ENCODE data around the gene TMEM267. TPM values are rescaled to one million over a fixed set of nuclear protein-coding genes. Genes with fewer than 3 reads are reported as not detected.
A peak's percentile ranks its signal among the peaks of the same experiment; 100 is the strongest.

TMEM267 gene
- total and polyA plus RNA-seq, 2 of the 8 experiments (the other 6 are each of a cell fraction or from before 2014, with no cell fraction given) = 4.8 to 6.2 TPM

DNA sequence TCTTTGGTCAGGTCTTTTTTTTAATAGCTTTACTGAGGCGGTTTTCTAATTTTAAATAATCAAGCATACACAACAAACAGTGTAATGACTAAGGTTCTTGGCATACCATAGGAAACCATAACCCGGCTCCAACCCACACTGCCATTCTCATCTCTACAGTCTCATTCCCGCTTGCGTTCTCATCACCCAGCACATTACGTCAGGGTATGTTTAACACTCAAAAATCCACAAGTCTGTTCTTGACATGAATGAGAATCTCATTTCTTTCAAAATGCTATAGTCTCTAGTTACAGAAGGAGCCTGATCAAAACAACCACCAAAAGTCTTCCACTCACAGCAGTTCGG, 30.8 kb upstream of the TMEM267 start:
- Histone ChIP-seq H3K27me3 (replicated peaks in 1 of 4; ENCODE audit: control insufficient read depth in 3 of 4, extremely low read depth in 1 of 4, insufficient read depth in 3 of 4, low read length in 3 of 4) (no peaks in the 10 kb centered on the region), H3K4me3 (ENCODE audit: extremely low read depth in 1 of 4, insufficient read depth in 2 of 4, low read depth in 3 of 4, low read length in 4 of 4) (peak overlapping the region; percentile 77 to 88 (median 86)), H4K8ac (ENCODE audit: extremely low read depth, insufficient read depth, low read length) (peak overlapping the region; percentile 94; the same call in 1 of the 2 replicates), H4K20me1 (replicated peaks in 1 of 2; ENCODE audit: control insufficient read depth in 1 of 2, insufficient read depth in 2 of 2, low read length in 2 of 2) (no peaks in the 10 kb centered on the region), H3K23ac (ENCODE audit: insufficient read length) (no peak overlapping the region), H2BK15ac (ENCODE audit: low read length) (no peak overlapping the region), H3K14ac (ENCODE audit: insufficient read length) (no peak overlapping the region), H2BK5ac (ENCODE audit: low read depth, low read length) (peak overlapping the region; percentile 12; the same call in 1 of the 2 replicates), H3K18ac (ENCODE audit: extremely low read depth, low read length) (0 out of 2 replicates have a peak overlapping the region, but pooled peaks have one; percentile 38), H3K36me3 (ENCODE audit: control insufficient read depth in 2 of 4, insufficient read depth in 4 of 4, low read length in 3 of 4) (peaks cover 0 to 2% (median 0%) of the 10 kb centered on the region in 4 experiments; a peak in 1 of 8 replicates), H3K4me2 (ENCODE audit: insufficient read depth in 1 of 2, low read depth in 2 of 2, low read length in 2 of 2) (peak overlapping the region; percentile 75 to 84), H2BK20ac (ENCODE audit: low read length) (no peak overlapping the region), H3K9me3 (ENCODE audit: insufficient read depth in 2 of 2, low read depth in 1 of 2, low read length in 1 of 2) (peaks cover 0 to 18% of the 10 kb centered on the region in 2 experiments; a peak in 2 of 4 replicates), H2AK5ac (ENCODE audit: low read depth, low read length) (no peak overlapping the region), H3K23me2 (ENCODE audit: low read depth, low read length) (peaks cover 6% of the 10 kb centered on the region; the same call in 1 of the 2 replicates), H2BK120ac (replicated peaks; ENCODE audit: low read depth, low read length) (no peak overlapping the region), H4K5ac (ENCODE audit: insufficient read length, low read depth, low read length) (peak overlapping the region; percentile 41), H3K4me1 (replicated peaks in 1 of 4; ENCODE audit: control insufficient read depth in 3 of 4, insufficient read depth in 4 of 4, low read length in 3 of 4) (peaks cover 0 to 4% (median 0%) of the 10 kb centered on the region in 4 experiments; a peak in 2 of 7 replicates), H4K91ac (replicated peaks; ENCODE audit: insufficient read length, low read length) (no peak overlapping the region), H3K4ac (replicated peaks; ENCODE audit: insufficient read length, low read depth, low read length) (no peak overlapping the region), H2AFZ (ENCODE audit: low read length) (peak overlapping the region; percentile 68), H2BK12ac (ENCODE audit: low read depth, low read length) (no peak overlapping the region), H3K79me2 (ENCODE audit: control insufficient read depth in 1 of 2, insufficient read depth in 2 of 2, low read length in 2 of 2) (peaks cover 0 to 19% of the 10 kb centered on the region in 2 experiments; a peak in 3 of 4 replicates), H3K27ac (ENCODE audit: low read depth, low read length) (peak overlapping the region; percentile 92), H3K79me1 (ENCODE audit: low read depth, low read length) (no peaks in the 10 kb centered on the region), H3K9ac (replicated peaks in 1 of 4; ENCODE audit: extremely low read depth in 1 of 4, low read depth in 3 of 4, low read length in 3 of 4) (peak overlapping the region; percentile 92 to 98 (median 94)), H3K56ac (replicated peaks; ENCODE audit: insufficient read length, low read depth, low read length) (peak overlapping the region; percentile 12)
- TF ChIP-seq, protein P1, sequence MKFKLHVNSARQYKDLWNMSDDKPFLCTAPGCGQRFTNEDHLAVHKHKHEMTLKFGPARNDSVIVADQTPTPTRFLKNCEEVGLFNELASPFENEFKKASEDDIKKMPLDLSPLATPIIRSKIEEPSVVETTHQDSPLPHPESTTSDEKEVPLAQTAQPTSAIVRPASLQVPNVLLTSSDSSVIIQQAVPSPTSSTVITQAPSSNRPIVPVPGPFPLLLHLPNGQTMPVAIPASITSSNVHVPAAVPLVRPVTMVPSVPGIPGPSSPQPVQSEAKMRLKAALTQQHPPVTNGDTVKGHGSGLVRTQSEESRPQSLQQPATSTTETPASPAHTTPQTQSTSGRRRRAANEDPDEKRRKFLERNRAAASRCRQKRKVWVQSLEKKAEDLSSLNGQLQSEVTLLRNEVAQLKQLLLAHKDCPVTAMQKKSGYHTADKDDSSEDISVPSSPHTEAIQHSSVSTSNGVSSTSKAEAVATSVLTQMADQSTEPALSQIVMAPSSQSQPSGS (IDR thresholded peaks at IDR 0.05; ENCODE audit: low read length) = peak; percentile 34; the same call in 1 of the 2 replicates
- TF ChIP-seq TAF7 (optimal IDR thresholded peaks at IDR 0.05; ENCODE audit: borderline replicate concordance, low read depth, low read length) = no peak
- TF ChIP-seq BACH1 (IDR thresholded peaks at IDR 0.05; ENCODE audit: low read length) = no peak
- 0 out of 4 replicates have a peak, but pooled peaks of 1 of the 2 experiments have one; percentile 15 for TF ChIP-seq SIN3A (conservative IDR thresholded peaks at IDR 0.05 in 1 of 2, IDR thresholded peaks at IDR 0.05 in 1 of 2; ENCODE audit: low read depth in 1 of 2, low read length in 2 of 2)
- no peak for TF ChIP-seq CBX5 (IDR thresholded peaks at IDR 0.05; ENCODE audit: low read depth, low read length)
- TF ChIP-seq KDM4A (IDR thresholded peaks at IDR 0.05; ENCODE audit: low read depth, low read length, severe bottlenecking) = peak; percentile 17
- FAIRE-seq (no peak), DNase-seq (ENCODE audit: low read depth in 1 of 2, low spot score in 2 of 2) (no peak)
- ChIA-PET CTCF (ENCODE audit: partially characterized antibody) (interaction anchor here (0.9 kb wide), 1 partner anchor 30 kb away, joined by 3 read pairs; no protein-coding TSS in a partner anchor), POLR2A (ENCODE audit: partially characterized antibody) (interaction anchor here (0.9 to 2.4 kb wide), 10 partner anchors 10 to 107 kb away, joined by 3 to 23 read pairs (median 4); partner anchors contain the start of genes NNT, PAIP1 and TMEM267)
- 7% methylated on average over 6 of the region's 6 CpGs; no CpG with 5 or more reads in 1 of the 2 experiments for WGBS, 2 experiments (ENCODE audit: extremely low coverage in 1 of 2, insufficient coverage in 1 of 2, insufficient read length in 1 of 2, insufficient replicate concordance in 2 of 2, low coverage in 1 of 2, low lambda C conversion rate in 2 of 2, missing lambda C conversion rate in 1 of 2)

Measured in H1 (cell line).